HCT116 (cell line): ENCODE results near the gene UBR2. TPM values are rescaled to one million over a fixed set of nuclear protein-coding genes. Genes with fewer than 3 reads are reported as not detected.

Source experiments
- ATAC-seq: fragments of 200-7000 bp; cut with Tn5 transposase; 2 replicates; pipeline ENCODE4 v1.9.1; 2020; ENCODE audit warnings: mild to moderate bottlenecking, moderate library complexity
- BruUV-seq: library from RNA; stranded (reverse); fragments of 400-500 nt; replicated peaks from 2 replicates; lab custom pipeline; 2021; lab: Mats Ljungman, UMichigan
- CTCF ChIA-PET: fragments of 300-600 bp; sonication (Branson Sonifier 250); formaldehyde crosslinking; loops from one replicate; lab custom pipeline; 2021; ENCODE audit warnings: antibody characterized with exemption; lab: Charles Lee
- POLR2A ChIA-PET: fragments of 300-600, 350-600 bp; sonication (Branson Sonifier 250); formaldehyde crosslinking; loops from one replicate; lab custom pipeline; 2021; ENCODE audit warnings: antibody characterized with exemption; lab: Charles Lee
- RAD21 ChIA-PET, 2 experiments: fragments of 300-600 bp; sonication (Branson Sonifier 250); formaldehyde crosslinking; loops; one replicate each; lab custom pipeline; 2023; ENCODE audit warnings: low total read pairs in 2 of 2; ENCODE audit not compliant: uncharacterized antibody in 2 of 2, unreplicated experiment in 2 of 2, low non-redundant PET in 1 of 2; lab: Charles Lee
- DNase-seq: peaks from one replicate; pipeline ENCODE4 v3.0.0-alpha.2; 2010; ENCODE audit warnings: low read depth, low spot score
- H2AFZ ChIP-seq: fragments of 200-600 bp; shearing (Covaris generic), sonication (generic); 2 replicates; pipeline ENCODE4 v1.6.1; 2017; ENCODE audit warnings: low read depth, mixed run types, mixed read lengths, antibody characterized with exemption, low read length; ENCODE audit not compliant: poor library complexity, severe bottlenecking
- H3K27ac ChIP-seq: 2 replicates; pipeline ENCODE4 v1.5.1; 2012; ENCODE audit warnings: low read depth, low read length
- H3K27me3 ChIP-seq: fragments of 200-600 bp; sonication (generic); 2 replicates; pipeline ENCODE4 v1.6.1; 2016; ENCODE audit warnings: mixed run types, low read length, mixed read lengths; ENCODE audit not compliant: insufficient read depth
- H3K36me3 ChIP-seq, 2 experiments: fragments of 200-500 bp in 1 of 2; fragments of 200-600 bp in 1 of 2; sonication (Bioruptor generic) in 1 of 2; sonication (generic) in 1 of 2; 2 replicates each; pipeline versions ENCODE4 v1.5.1 to v1.6.1; 2014 to 2016; ENCODE audit warnings: low read length in 2 of 2, inconsistent platforms in 1 of 2, mixed read lengths in 1 of 2, mixed run types in 1 of 2; ENCODE audit not compliant: insufficient read depth in 2 of 2, control insufficient read depth in 1 of 2
- H3K4me1 ChIP-seq, 2 experiments: fragments of 200-600 bp in 1 of 2; sonication (generic) in 1 of 2; 2 replicates each; pipeline versions ENCODE4 v1.5.1 to v1.6.1; 2012 to 2017; ENCODE audit warnings: low read length in 2 of 2, inconsistent platforms in 1 of 2, mild to moderate bottlenecking in 1 of 2, mixed read lengths in 1 of 2, mixed run types in 1 of 2, moderate library complexity in 1 of 2; ENCODE audit not compliant: insufficient read depth in 2 of 2, control insufficient read depth in 1 of 2
- H3K4me2 ChIP-seq: fragments of 200-600 bp; sonication (generic); 2 replicates; pipeline ENCODE4 v1.6.1; 2017; ENCODE audit warnings: mixed run types, low read length, mixed read lengths
- H3K4me3 ChIP-seq, 2 experiments: fragments of 200-600 bp in 1 of 2; sonication (generic) in 1 of 2; replicated peaks in 1 of 2; 2 replicates each; pipeline ENCODE4 v1.5.1; 2011 to 2016; ENCODE audit warnings: low read length in 2 of 2, control low read depth in 1 of 2, low read depth in 1 of 2, mild to moderate bottlenecking in 1 of 2, mixed read lengths in 1 of 2, mixed run types in 1 of 2
- H3K79me2 ChIP-seq: fragments of 200-600 bp; sonication (generic); 2 replicates; pipeline ENCODE4 v1.6.1; 2017; ENCODE audit warnings: mild to moderate bottlenecking, mixed run types, low read length, moderate library complexity, mixed read lengths; ENCODE audit not compliant: insufficient read depth
- H3K9ac ChIP-seq: fragments of 200-600 bp; sonication (generic); 2 replicates; pipeline ENCODE4 v1.6.1; 2016; ENCODE audit warnings: low read length, mixed read lengths
- H3K9me2 ChIP-seq: fragments of 200-600 bp; sonication (generic), shearing (Covaris generic); 2 replicates; pipeline ENCODE4 v1.6.1; 2017; ENCODE audit warnings: mixed run types, mild to moderate bottlenecking, moderate library complexity; ENCODE audit not compliant: insufficient read depth
- H3K9me3 ChIP-seq, 2 experiments: fragments of 200-500 bp in 1 of 2; fragments of 200-600 bp in 1 of 2; sonication (Bioruptor generic) in 1 of 2; sonication (generic) in 1 of 2; 2 replicates each; pipeline ENCODE4 v1.6.1; 2014 to 2017; ENCODE audit warnings: low read length in 2 of 2, mixed read lengths in 2 of 2, inconsistent platforms in 1 of 2, low read depth in 1 of 2, mild to moderate bottlenecking in 1 of 2, mixed run types in 1 of 2, moderate library complexity in 1 of 2; ENCODE audit not compliant: control insufficient read depth in 1 of 2, insufficient read depth in 1 of 2
- H4K20me1 ChIP-seq: fragments of 200-600 bp; sonication (generic), shearing (Covaris generic); 2 replicates; pipeline ENCODE4 v1.6.1; 2017; ENCODE audit warnings: mixed run types, mild to moderate bottlenecking, moderate library complexity; ENCODE audit not compliant: insufficient read depth
- ATF3 ChIP-seq: IDR thresholded peaks from 2 replicates; pipeline ENCODE4 v1.6.1; 2012
- CBX3 ChIP-seq: IDR thresholded peaks from 2 replicates; pipeline ENCODE4 v1.6.1; 2012; ENCODE audit warnings: low read depth
- CEBPB ChIP-seq: IDR thresholded peaks from 2 replicates; pipeline ENCODE4 v1.6.1; 2012; ENCODE audit warnings: low read depth
- CTCF ChIP-seq, 3 experiments: fragments of 200-600 bp in 1 of 3; sonication (generic) in 1 of 3; IDR thresholded peaks in 2 of 3; conservative IDR thresholded peaks in 1 of 3; 2 replicates each; pipeline ENCODE4 v1.5.1; 2012 to 2017; ENCODE audit warnings: low read depth in 2 of 3, low read length in 2 of 3, antibody characterized with exemption in 1 of 3, borderline replicate concordance in 1 of 3, control low read depth in 1 of 3, mild to moderate bottlenecking in 1 of 3, mixed read lengths in 1 of 3, mixed run types in 1 of 3, moderate library complexity in 1 of 3; ENCODE audit not compliant: insufficient read depth in 1 of 3
- EGR1 ChIP-seq: IDR thresholded peaks from 2 replicates; pipeline ENCODE4 v1.6.1; 2012; ENCODE audit warnings: low read depth
- ELF1 ChIP-seq: IDR thresholded peaks from 2 replicates; pipeline ENCODE4 v1.6.1; 2012; ENCODE audit warnings: low read depth, borderline replicate concordance
- EZH2 ChIP-seq: fragments of 200-600 bp; sonication (generic); IDR thresholded peaks from 2 replicates; pipeline ENCODE4 v1.6.1; 2017; ENCODE audit warnings: antibody characterized with exemption, mixed run types
- JUND ChIP-seq: IDR thresholded peaks from 2 replicates; pipeline ENCODE4 v1.6.1; 2012
- MAX ChIP-seq: IDR thresholded peaks from 2 replicates; pipeline ENCODE4 v1.6.1; 2012
- POLR2A ChIP-seq: IDR thresholded peaks from 2 replicates; pipeline ENCODE4 v1.7.0; 2011; ENCODE audit warnings: borderline replicate concordance; ENCODE audit not compliant: insufficient read depth, insufficient read length; ENCODE audit errors: extremely low read depth
- REST ChIP-seq: IDR thresholded peaks from 2 replicates; pipeline ENCODE4 v1.6.1; 2012; ENCODE audit warnings: low read depth
- SP1 ChIP-seq: IDR thresholded peaks from 2 replicates; pipeline ENCODE4 v1.6.1; 2012; ENCODE audit warnings: low read depth
- SRF ChIP-seq: IDR thresholded peaks from 2 replicates; pipeline ENCODE4 v1.6.1; 2012; ENCODE audit warnings: low read depth
- TCF7L2 ChIP-seq: IDR thresholded peaks from 2 replicates; pipeline ENCODE4 v1.7.0; 2011; ENCODE audit warnings: borderline replicate concordance, inconsistent platforms; ENCODE audit not compliant: insufficient read depth, insufficient read length; ENCODE audit errors: extremely low read depth
- YY1 ChIP-seq: IDR thresholded peaks from 2 replicates; pipeline ENCODE4 v1.6.1; 2011; ENCODE audit warnings: low read length, low read depth, moderate library complexity, mild to moderate bottlenecking; ENCODE audit not compliant: insufficient replicate concordance; ENCODE audit errors: extremely low read depth
- ZBTB33 ChIP-seq: IDR thresholded peaks from 2 replicates; pipeline ENCODE4 v1.6.1; 2011; ENCODE audit warnings: mild to moderate bottlenecking, low read length, moderate library complexity; ENCODE audit not compliant: insufficient replicate concordance; ENCODE audit errors: extremely low read depth
- ZFX ChIP-seq: fragments of 450-650 bp; IDR thresholded peaks from 2 replicates; pipeline ENCODE4 v1.6.1; 2017
- ZNF274 ChIP-seq: fragments of 200-500 bp; sonication (Bioruptor generic); IDR thresholded peaks from 2 replicates; pipeline ENCODE4 v1.6.1; 2014; ENCODE audit warnings: mild to moderate bottlenecking, low read depth, low read length, inconsistent platforms
- intact Hi-C: fragments of 100-400 bp; cut with micrococcal nuclease; formaldehyde crosslinking; loops from 2 replicates; pipeline ENCODE4 v1.10.0; 2022
- total RNA-seq: library from RNA; stranded (reverse); gene quantifications from one replicate; pipeline ENCODE4 v1.2.1, GENCODE V29; 2021; ENCODE audit not compliant: unreplicated experiment

UBR2 gene
- total RNA-seq, 1 experiment from 2014 or later = 20.5 TPM

GRCh38 chr6:42563697-42564505 is at the start of gene UBR2 (continued):
- no peak for TF ChIP-seq REST

GRCh38 chr6:42514745-42515144 is 49.1 kb upstream of the UBR2 start:
- DNase-seq = no peak
- RAD21 ChIA-PET = no interaction called here
- POLR2A ChIA-PET = no interaction called here
- no peaks in the 10 kb centered on the region for H3K36me3 ChIP-seq
- H3K27ac ChIP-seq = no peak overlapping the region
- no peak overlapping the region for H2AFZ ChIP-seq
- no peaks in the 10 kb centered on the region for H3K27me3 ChIP-seq
- H3K4me3 ChIP-seq = no peak overlapping the region
- H3K79me2 ChIP-seq = no peaks in the 10 kb centered on the region
- H3K9me3 ChIP-seq = no peaks in the 10 kb centered on the region
- no TSS peak for BruUV-seq
- H3K9me2 ChIP-seq = no peaks in the 10 kb centered on the region
- no peak for ATAC-seq
- H3K4me2 ChIP-seq = no peak overlapping the region
- no peaks in the 10 kb centered on the region for H4K20me1 ChIP-seq
- CTCF ChIA-PET = no interaction called here
- H3K9ac ChIP-seq = no peak overlapping the region
- intact Hi-C loops = no loop called here
- H3K4me1 ChIP-seq = no peaks in the 10 kb centered on the region
- TF ChIP-seq SRF (no peak), EZH2 (no peak), CBX3 (no peak), MAX (no peak), CTCF (IDR thresholded peaks at IDR 0.05 in 2 of 3, conservative IDR thresholded peaks at IDR 0.05 in 1 of 3; ENCODE audit: borderline replicate concordance in 1 of 3, insufficient read depth in 1 of 3, low read depth in 2 of 3, low read length in 2 of 3) (no peak), TCF7L2 (no peak), ZNF274 (no peak), SP1 (no peak), YY1 (no peak), CEBPB (no peak), ZFX (no peak), ZBTB33 (no peak), POLR2A (no peak), ATF3 (no peak), JUND (no peak), EGR1 (no peak), ELF1 (no peak)
